ENCODE data around the gene ATL2. TPM values are rescaled to one million over a fixed set of nuclear protein-coding genes. Genes with fewer than 3 reads are reported as not detected.

Gene ATL2
- total RNA-seq, 1 experiment from 2014 or later, result 85.5 TPM

- Histone ChIP-seq H3K4me3 (ENCODE audit: low read depth, low read length, poor library complexity, severe bottlenecking) (no peak overlapping the region), H3K36me3 (ENCODE audit: insufficient read depth, low read length, poor library complexity, severe bottlenecking) (no peaks in the 10 kb centered on the region), H3K27ac (ENCODE audit: low read depth, low read length, poor library complexity, severe bottlenecking) (no peak overlapping the region), H3K27me3 (replicated peaks; ENCODE audit: insufficient read depth, low read depth, low read length, poor library complexity) (no peaks in the 10 kb centered on the region), H3K9me3 (ENCODE audit: low read depth, low read length, poor library complexity, severe bottlenecking) (no peaks in the 10 kb centered on the region), H3K4me1 (ENCODE audit: insufficient read depth, low read length, poor library complexity, severe bottlenecking) (no peaks in the 10 kb centered on the region)
- no peak for DNase-seq (ENCODE audit: low spot score)
- TF ChIP-seq, protein P1, sequence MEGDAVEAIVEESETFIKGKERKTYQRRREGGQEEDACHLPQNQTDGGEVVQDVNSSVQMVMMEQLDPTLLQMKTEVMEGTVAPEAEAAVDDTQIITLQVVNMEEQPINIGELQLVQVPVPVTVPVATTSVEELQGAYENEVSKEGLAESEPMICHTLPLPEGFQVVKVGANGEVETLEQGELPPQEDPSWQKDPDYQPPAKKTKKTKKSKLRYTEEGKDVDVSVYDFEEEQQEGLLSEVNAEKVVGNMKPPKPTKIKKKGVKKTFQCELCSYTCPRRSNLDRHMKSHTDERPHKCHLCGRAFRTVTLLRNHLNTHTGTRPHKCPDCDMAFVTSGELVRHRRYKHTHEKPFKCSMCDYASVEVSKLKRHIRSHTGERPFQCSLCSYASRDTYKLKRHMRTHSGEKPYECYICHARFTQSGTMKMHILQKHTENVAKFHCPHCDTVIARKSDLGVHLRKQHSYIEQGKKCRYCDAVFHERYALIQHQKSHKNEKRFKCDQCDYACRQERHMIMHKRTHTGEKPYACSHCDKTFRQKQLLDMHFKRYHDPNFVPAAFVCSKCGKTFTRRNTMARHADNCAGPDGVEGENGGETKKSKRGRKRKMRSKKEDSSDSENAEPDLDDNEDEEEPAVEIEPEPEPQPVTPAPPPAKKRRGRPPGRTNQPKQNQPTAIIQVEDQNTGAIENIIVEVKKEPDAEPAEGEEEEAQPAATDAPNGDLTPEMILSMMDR (conservative IDR thresholded peaks at IDR 0.05; ENCODE audit: low read depth, low read length), result no peak
- TF ChIP-seq EZH2 (IDR thresholded peaks at IDR 0.05; ENCODE audit: borderline replicate concordance, low read depth, low read length, poor library complexity, severe bottlenecking), result no peak
- BruUV-seq (replicated peaks), result no TSS peak
- ChIA-PET CTCF (no interaction called here), POLR2A (ENCODE audit: low non-redundant PET) (no interaction called here)
- intact Hi-C loops (cut with micrococcal nuclease; ENCODE audit: unreplicated experiment), result no loop called here
Measured at GRCh38 chr2:38261569-38262068, 115.5 kb downstream of the ATL2 start.

DNA sequence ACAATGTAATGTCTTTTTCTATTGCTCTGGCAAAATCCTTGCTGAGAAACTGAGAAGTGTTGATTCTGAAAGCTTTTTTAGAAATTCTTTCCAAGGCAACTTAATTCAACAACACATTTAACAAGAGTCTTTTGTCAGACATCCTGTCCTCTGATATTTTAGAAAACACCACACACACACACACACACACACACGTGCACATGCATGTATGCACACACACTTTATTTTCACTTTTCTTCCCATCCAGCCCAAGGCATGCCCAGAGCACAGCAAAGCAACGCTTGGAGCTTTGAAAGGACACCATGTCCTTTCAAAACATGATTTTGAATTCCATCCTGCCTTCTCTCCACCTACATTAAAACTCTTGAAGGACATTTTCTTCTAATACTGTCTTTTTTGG lies 116.1 kb downstream of the ATL2 start:
- Histone ChIP-seq H3K4me3 (ENCODE audit: low read depth, low read length, poor library complexity, severe bottlenecking) (no peak overlapping the region), H3K36me3 (ENCODE audit: insufficient read depth, low read length, poor library complexity, severe bottlenecking) (no peaks in the 10 kb centered on the region), H3K4me1 (ENCODE audit: insufficient read depth, low read length, poor library complexity, severe bottlenecking) (no peaks in the 10 kb centered on the region), H3K9me3 (ENCODE audit: low read depth, low read length, poor library complexity, severe bottlenecking) (no peaks in the 10 kb centered on the region), H3K27me3 (replicated peaks; ENCODE audit: insufficient read depth, low read depth, low read length, poor library complexity) (no peaks in the 10 kb centered on the region), H3K27ac (ENCODE audit: low read depth, low read length, poor library complexity, severe bottlenecking) (no peak overlapping the region)
- CTCF ChIA-PET, result no interaction called here
- intact Hi-C loops (cut with micrococcal nuclease; ENCODE audit: unreplicated experiment), result no loop called here
- no TSS peak for BruUV-seq (replicated peaks)
- POLR2A ChIA-PET (ENCODE audit: low non-redundant PET), result no interaction called here
- no peak for DNase-seq (ENCODE audit: low spot score)
- TF ChIP-seq, protein P1 (conservative IDR thresholded peaks at IDR 0.05; ENCODE audit: low read depth, low read length), result no peak
- no peak for TF ChIP-seq EZH2 (IDR thresholded peaks at IDR 0.05; ENCODE audit: borderline replicate concordance, low read depth, low read length, poor library complexity, severe bottlenecking)

GRCh38 chr2:38260469-38260868 lies 116.6 kb downstream of the ATL2 start:
- ChIA-PET POLR2A (ENCODE audit: low non-redundant PET) (no interaction called here), CTCF (no interaction called here)
- no TSS peak for BruUV-seq (replicated peaks)
- no peaks in the 10 kb centered on the region for H3K4me1 ChIP-seq (ENCODE audit: insufficient read depth, low read length, poor library complexity, severe bottlenecking)
- H3K4me3 ChIP-seq (ENCODE audit: low read depth, low read length, poor library complexity, severe bottlenecking), result no peak overlapping the region
- no peak overlapping the region for H3K27ac ChIP-seq (ENCODE audit: low read depth, low read length, poor library complexity, severe bottlenecking)
- TF ChIP-seq EZH2 (IDR thresholded peaks at IDR 0.05; ENCODE audit: borderline replicate concordance, low read depth, low read length, poor library complexity, severe bottlenecking), result no peak
- TF ChIP-seq, protein P1 (conservative IDR thresholded peaks at IDR 0.05; ENCODE audit: low read depth, low read length), result no peak
- H3K9me3 ChIP-seq (ENCODE audit: low read depth, low read length, poor library complexity, severe bottlenecking), result no peaks in the 10 kb centered on the region
- no peak for DNase-seq (ENCODE audit: low spot score)
- H3K36me3 ChIP-seq (ENCODE audit: insufficient read depth, low read length, poor library complexity, severe bottlenecking), result no peaks in the 10 kb centered on the region
- intact Hi-C loops (cut with micrococcal nuclease; ENCODE audit: unreplicated experiment), result no loop called here
- no peaks in the 10 kb centered on the region for H3K27me3 ChIP-seq (replicated peaks; ENCODE audit: insufficient read depth, low read depth, low read length, poor library complexity)

All from A673 (cell line).